Activated B cell treated with CpG ODN at 0.5 μM for 24 hours (primary cell): Measurements from ENCODE around the gene MINDY3. TPM values are rescaled to one million over a fixed set of nuclear protein-coding genes. Genes with fewer than 3 reads are reported as not detected.
"Not testable (repeated sequence)": the region's sequence is repeated elsewhere in the genome, so short reads cannot be mapped to it uniquely, and the experiment has no call there.

Experiments
- ATAC-seq: fragments of 200-7000 bp; cut with Tn5 transposase; one replicate; pipeline ENCODE4 v1.10.0; 2021; ENCODE audit warnings: low read depth, mild to moderate bottlenecking, moderate library complexity
- CTCF ChIA-PET: fragments of 350-600 bp; sonication (Branson Sonifier 250); formaldehyde crosslinking; loops from one replicate; lab custom pipeline; 2021; ENCODE audit warnings: antibody characterized with exemption; lab: Charles Lee
- POLR2A ChIA-PET: fragments of 350-600 bp; sonication (Branson Sonifier 250); formaldehyde crosslinking; loops from one replicate; lab custom pipeline; 2021; ENCODE audit warnings: antibody characterized with exemption; lab: Charles Lee
- DNase-seq: peaks from one replicate; pipeline ENCODE4 v3.0.0; 2022
- H3K27ac Mint-ChIP-seq: one replicate; pipeline ENCODE4 v1.8.0; 2020; ENCODE audit warnings: mixed read lengths
- H3K27me3 Mint-ChIP-seq: one replicate; pipeline ENCODE4 v1.8.0; 2021; ENCODE audit warnings: mixed read lengths
- H3K36me3 Mint-ChIP-seq: one replicate; pipeline ENCODE4 v1.8.0; 2021; ENCODE audit warnings: low read depth, mixed read lengths
- H3K4me1 Mint-ChIP-seq: one replicate; pipeline ENCODE4 v1.8.0; 2021; ENCODE audit warnings: mixed read lengths
- H3K4me3 Mint-ChIP-seq: one replicate; pipeline ENCODE4 v1.8.0; 2020; ENCODE audit warnings: mild to moderate bottlenecking, mixed read lengths
- H3K9me3 Mint-ChIP-seq: one replicate; pipeline ENCODE4 v1.8.0; 2020; ENCODE audit warnings: mixed read lengths
- CTCF ChIP-seq: fragments of 200-600 bp; IDR thresholded peaks from one replicate; pipeline ENCODE4 v1.8.0; 2022; ENCODE audit warnings: antibody characterized with exemption, mild to moderate bottlenecking
- intact Hi-C: fragments of 100-400 bp; cut with micrococcal nuclease; formaldehyde crosslinking; loops from one replicate; pipeline ENCODE4 v1.15.1; 2024
- total RNA-seq: library from RNA; stranded (reverse); gene quantifications from 2 replicates; pipeline ENCODE4 v1.2.3, GENCODE V29; 2022

Gene MINDY3
- total RNA-seq, 1 donor from 2014 or later, result 23.4 TPM

DNA sequence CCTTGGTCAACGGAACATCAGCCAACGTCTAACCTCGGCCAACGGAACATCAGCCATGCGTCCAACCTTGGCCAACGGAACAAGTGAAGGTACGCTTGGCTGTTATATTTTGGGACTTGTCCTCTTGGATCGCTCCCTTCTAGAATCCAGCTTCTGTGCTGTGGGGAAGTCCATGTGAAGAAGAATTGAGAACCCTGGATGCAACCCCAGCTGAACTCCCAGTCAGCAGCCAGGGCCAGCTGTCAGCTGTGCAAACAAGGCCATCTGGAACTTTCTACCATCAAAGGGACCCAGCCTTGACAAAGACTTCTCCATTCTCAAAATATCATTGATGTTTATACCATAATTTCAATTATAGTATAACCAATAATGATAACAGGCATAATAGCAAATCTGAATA is 97.3 kb downstream of the MINDY3 start:
- ATAC-seq (no peak), DNase-seq (no peak)
- CTCF ChIA-PET, result no interaction called here
- Mint-ChIP-seq H3K27me3 (no peaks in the 10 kb centered on the region), H3K36me3 (no peaks in the 10 kb centered on the region), H3K9me3 (no peaks in the 10 kb centered on the region), H3K27ac (no peak overlapping the region), H3K4me3 (no peak overlapping the region), H3K4me1 (no peaks in the 10 kb centered on the region)
- TF ChIP-seq CTCF, result no peak
- intact Hi-C loops, result no loop called here
- POLR2A ChIA-PET, result no interaction called here

- POLR2A ChIA-PET, H3K27me3 Mint-ChIP-seq, ATAC-seq, H3K4me3 Mint-ChIP-seq, H3K36me3 Mint-ChIP-seq, CTCF ChIA-PET, H3K27ac Mint-ChIP-seq, intact Hi-C loops, H3K9me3 Mint-ChIP-seq, H3K4me1 Mint-ChIP-seq, DNase-seq: not testable (repeated sequence)
These were observed 98.1 kb downstream of the MINDY3 start for GRCh38 chr10:15762239-15762638.

DNA sequence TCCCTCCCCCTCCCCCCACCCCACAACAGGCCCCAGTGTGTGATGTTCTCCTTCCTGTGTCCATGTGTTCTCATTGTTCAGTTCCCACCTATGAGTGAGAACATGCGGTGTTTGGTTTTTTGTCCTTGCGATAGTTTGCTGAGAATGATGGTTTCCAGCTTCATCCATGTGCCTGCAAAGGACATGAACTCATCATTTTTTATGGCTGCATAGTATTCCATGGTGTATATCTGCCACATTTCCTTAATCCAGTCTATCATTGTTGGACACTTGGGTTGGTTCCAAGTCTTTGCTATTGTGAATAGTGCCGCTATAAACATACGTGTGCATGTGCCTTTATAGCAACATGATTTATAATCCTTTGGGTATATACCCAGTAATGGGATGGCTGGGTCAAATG is 99.1 kb downstream of the MINDY3 start:
- intact Hi-C loops, H3K4me1 Mint-ChIP-seq, CTCF ChIA-PET, H3K27ac Mint-ChIP-seq, H3K36me3 Mint-ChIP-seq, H3K27me3 Mint-ChIP-seq, H3K4me3 Mint-ChIP-seq, DNase-seq, POLR2A ChIA-PET, H3K9me3 Mint-ChIP-seq, ATAC-seq: not testable (repeated sequence)

GRCh38 chr10:15760681-15761080 is 99.6 kb downstream of the MINDY3 start:
- no peak for TF ChIP-seq CTCF
- intact Hi-C loops, result no loop called here
- CTCF ChIA-PET, result no interaction called here
- Mint-ChIP-seq H3K4me3 (no peak overlapping the region), H3K27me3 (peaks cover 8% of the 10 kb centered on the region), H3K9me3 (no peaks in the 10 kb centered on the region), H3K27ac (no peak overlapping the region), H3K4me1 (no peaks in the 10 kb centered on the region), H3K36me3 (no peaks in the 10 kb centered on the region)
- DNase-seq (no peak), ATAC-seq (no peak)
- POLR2A ChIA-PET, result no interaction called here

DNA sequence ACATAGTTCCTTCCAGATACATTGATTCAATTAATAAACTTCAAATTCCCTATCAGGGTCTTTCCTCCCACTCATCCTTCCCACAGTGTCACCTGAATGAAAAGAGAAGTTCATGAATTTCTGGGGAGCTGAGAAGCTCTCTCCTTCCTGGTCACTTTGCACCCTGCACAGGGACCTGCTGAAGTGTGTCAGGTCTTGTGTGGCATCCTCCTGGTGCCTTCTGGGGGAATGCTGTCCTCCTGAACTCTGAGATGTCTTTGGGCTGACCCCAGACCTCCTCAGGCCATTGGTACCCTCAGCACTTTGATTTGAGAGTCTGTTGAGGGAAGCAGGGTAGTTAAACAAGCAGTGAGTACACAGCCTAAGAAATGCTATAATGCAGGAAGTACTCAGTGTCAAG is 101.0 kb downstream of the MINDY3 start:
- H3K36me3 Mint-ChIP-seq, result no peaks in the 10 kb centered on the region
- intact Hi-C loops, result no loop called here

DNA sequence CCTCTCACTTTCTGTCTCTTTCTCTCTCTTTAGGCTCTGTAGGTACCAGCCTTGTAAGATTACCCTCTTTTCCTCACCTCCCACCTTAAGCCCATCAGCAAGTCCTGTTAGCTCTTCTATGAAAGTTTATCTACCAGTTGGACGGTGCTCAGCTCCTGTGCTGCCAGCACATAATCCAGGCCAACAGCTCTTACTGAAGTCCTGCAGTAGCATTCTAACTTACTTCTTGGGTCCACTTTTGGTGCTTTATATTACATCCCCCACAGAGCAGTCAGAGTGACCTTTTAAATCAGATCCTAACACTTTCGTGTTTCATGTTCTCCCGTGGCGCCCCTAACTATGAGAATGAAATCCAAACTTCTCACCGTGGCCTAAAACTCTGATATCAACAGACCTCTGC is 101.7 kb downstream of the MINDY3 start:
- Mint-ChIP-seq H3K4me3 (no peak overlapping the region), H3K27me3 (peaks cover 8% of the 10 kb centered on the region), H3K4me1 (no peaks in the 10 kb centered on the region), H3K27ac (no peak overlapping the region), H3K9me3 (no peaks in the 10 kb centered on the region), H3K36me3 (no peaks in the 10 kb centered on the region)
- intact Hi-C loops, result no loop called here
- ATAC-seq (no peak), DNase-seq (no peak)
- ChIA-PET CTCF (no interaction called here), POLR2A (no interaction called here)
- no peak for TF ChIP-seq CTCF

More for the DNA sequence above, 101.0 kb downstream of the MINDY3 start:
- Mint-ChIP-seq H3K27me3 (peaks cover 8% of the 10 kb centered on the region), H3K27ac (no peak overlapping the region), H3K9me3 (no peaks in the 10 kb centered on the region), H3K4me3 (no peak overlapping the region), H3K4me1 (no peaks in the 10 kb centered on the region)
- DNase-seq, result no peak
- no peak for TF ChIP-seq CTCF
- CTCF ChIA-PET, result no interaction called here
- POLR2A ChIA-PET, result no interaction called here
- ATAC-seq, result no peak
